Fibroblast of upper back skin (primary cell): ENCODE data around the gene ARHGAP26.

Source experiments
- DNase-seq: peaks from one replicate; pipeline ENCODE4 v3.0.0-alpha.2; 2013

The ARHGAP26 gene

DNA sequence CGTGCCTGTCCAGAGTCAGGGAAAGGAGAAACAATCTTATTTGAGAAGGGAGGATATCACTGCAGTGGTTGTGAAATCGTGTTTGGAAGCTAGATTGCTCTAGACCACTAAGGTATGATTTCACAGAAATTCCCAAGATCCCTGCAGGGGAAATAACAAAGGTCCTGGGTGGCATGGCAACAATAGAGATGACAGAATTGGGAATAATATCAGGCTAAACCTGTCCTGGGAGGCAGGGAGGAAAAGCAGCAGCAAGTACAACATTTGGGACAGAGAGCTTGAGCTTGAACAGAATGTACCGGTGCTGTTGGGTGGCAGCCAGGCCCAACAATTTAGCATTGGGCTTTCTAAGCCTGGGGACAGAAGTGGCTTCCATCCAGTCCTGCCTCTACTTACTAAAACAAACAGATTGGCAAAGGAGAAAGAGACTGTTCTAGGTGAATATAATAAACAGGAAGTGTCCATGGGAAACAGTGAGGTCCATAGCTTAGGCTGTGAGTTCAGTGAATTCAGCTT, 17.0 kb upstream of the ARHGAP26 start:
- DNase-seq: peak; percentile 46

DNA sequence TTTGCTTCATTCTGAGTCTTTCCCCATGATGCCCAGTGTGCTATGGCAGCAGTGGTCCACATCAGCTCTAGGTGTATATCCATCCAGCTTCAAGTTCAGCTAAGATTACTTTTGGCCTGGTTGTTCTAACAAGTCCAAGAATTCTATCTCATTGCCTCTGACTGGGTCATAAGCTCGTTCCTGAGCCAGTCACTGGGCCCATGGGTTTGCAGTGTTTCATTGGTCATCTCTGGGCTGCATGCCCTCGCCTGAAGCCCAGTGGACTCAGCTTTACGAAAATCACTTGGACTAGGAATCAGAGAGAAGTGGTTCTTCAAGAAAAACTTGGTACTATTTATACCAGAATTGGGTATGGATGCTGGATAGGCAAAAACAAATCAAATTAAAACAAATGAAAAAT, 16.1 kb upstream of the ARHGAP26 start:
- DNase-seq: no peak

DNA sequence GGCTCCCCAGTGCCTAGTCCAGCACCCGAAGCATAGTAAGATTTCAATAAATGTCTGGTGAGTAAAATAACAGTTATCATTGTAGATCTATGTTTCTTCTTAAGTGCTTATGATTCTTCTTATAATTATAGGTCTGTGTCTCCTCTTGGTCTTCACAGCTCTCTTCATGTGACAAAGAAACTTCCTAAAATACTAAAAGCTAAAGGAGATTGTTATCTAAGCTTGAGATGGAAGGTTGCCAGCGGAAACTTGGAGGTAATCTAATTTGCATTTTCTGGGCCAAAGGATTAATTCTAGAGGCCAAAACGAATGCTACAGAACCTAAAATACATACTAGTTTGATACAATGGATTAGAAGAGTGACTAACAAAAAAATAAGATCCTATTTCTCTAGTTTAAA, 13.6 kb upstream of the ARHGAP26 start:
- no peak for DNase-seq

DNA sequence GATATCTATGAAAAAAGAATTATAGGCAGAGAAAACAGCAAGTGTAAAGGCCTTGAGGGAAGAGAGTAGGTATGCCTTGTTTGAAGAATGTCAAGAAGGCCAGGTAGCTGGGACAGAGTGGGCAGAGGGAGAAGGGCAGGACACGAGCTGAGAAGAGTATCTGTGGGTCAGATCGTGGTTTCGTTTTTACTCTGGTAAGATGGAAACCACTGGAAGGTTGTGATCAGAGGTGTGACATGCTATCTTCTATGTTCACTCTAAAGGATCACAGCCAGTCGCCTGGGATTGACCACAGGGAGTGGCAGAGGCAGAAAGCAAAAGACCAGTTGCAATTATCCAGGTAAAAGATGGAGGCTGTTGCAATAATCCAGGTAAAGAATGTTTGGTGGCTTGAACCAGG, 12.6 kb upstream of the ARHGAP26 start:
- DNase-seq: no peak

DNA sequence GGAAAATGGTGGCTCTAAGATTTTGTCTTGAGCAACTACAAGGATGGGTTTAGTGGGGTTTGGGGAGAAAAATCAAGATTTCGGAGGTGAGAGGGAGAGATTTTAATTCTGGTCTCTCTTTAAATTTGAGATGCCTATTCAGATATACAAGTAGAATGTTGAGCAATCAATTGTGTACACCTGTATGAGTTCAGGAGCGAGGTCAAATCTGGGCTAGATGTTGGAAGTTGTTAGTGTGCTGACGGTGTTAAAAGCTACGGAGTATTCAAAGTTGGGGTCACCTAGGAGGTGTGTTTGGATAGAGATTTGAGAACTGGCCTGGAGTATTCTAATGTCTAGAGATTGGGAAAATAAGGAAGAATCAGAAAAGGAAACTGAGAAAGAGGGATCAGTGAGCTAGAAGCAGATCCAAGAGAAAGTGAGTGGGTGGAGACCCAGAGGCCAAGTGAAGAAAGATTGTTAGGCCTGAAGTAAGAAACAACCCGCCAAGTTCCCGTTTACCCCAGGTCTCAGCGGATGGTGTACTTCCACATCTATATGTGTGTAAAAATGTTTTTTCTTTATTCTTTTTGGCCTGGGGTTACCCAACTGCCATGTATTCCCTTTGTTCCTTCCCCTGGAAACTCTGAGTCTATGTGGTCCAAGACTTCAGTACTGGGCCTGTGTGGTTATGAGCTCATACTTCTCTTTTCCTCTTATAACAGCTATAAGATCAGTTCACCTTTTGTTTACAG, 11.9 kb upstream of the ARHGAP26 start:
- no peak for DNase-seq

DNA sequence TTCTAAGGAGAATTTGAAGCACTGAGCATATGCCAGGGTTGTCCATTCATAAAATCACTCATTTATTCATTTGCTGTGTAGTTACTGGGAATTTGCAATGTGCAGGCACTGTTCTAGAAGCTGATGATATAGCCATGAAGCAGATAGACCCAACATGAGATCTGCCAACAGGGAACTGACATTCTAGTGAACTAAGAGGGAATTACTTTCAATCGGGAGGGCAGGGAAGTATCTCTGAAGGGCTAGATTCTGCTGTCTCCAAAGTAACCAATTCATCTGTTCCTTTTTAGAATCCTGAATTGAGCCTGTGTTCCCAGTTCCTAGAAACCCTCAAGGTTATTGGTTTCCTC, 11.4 kb upstream of the ARHGAP26 start:
- DNase-seq: no peak

DNA sequence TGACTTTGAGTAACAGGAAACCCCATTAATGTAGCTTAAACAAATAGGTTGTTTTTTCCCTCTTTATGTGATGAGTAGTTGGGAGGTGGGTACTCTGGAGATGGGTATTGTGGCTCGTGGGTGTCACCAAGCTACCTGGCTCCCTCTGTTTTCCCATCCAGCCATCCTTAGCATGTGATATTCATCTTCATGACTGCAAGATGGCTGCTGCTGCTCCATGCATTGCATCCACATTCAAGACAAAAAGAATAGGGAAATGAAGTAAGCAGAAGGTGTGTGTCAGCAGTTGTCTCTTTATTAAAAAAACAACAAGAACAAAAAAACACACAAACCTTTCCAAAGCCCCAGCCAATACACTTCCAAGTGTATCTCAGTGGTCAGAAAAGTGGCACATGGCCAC, 6.5 kb upstream of the ARHGAP26 start:
- no peak for DNase-seq

DNA sequence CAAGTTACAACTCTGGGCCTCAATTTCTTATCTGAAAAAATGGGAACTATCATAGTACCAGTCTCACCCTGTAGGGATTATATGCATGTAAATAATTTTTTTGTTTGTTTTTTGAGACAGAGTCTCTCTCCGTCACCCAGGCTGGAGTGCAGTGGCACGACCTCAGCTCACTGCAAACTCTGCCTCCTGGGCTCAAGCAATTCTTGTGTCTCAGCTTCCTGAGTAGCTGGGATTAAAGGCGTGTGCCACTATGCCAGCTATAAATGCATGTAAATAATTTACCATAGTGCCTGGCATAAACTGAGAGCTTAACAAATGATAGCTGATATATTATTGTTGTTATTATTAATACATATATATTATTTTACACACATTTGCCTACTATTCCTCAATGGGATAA, 3.0 kb upstream of the ARHGAP26 start:
- DNase-seq: no peak

DNA sequence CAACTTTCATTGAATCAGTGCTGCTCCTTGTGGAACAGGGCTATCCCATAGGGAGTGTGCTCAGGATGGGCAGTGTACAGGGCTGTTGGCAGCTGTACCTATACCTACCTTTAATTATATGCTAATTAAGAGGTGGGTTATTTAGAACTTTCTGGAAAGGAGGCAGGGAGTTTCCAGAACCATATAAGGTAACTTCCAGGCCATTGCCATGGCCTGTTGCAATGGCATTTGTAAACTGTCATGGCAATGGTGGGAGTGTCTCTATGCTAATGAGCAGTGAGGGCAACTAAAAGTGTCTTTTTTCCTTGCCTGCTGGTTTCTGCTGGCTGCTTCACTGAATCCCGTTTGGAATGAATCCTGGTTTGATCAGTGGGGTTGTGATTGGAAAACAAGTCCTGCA, 2.3 kb upstream of the ARHGAP26 start:
- DNase-seq: no peak

DNA sequence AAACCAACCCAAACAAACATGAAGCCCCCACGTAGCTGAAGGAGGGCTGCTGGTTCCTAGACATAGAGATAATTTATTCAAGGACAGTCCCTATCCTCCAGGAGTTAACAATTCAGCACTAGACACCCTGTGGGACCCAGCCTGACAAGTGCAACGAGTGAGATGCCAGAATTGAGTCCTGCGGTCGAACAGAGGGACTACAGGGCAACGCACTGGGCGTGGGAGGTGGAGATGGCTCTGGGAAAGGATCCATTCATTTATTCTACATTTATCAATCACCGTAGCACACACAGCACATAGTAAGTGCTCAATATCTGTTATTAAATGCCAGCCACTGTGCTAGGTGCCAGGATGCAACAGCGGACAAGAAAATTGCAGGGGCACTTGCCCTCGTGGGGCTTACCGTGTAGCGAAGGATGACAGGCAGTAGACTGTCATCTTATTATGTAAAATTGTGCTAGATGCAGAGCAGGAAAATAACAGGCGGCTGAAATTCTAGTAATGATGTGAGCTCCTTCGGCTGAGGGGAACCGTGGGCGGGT, 855 bp upstream of the ARHGAP26 start:
- DNase-seq: no peak

DNA sequence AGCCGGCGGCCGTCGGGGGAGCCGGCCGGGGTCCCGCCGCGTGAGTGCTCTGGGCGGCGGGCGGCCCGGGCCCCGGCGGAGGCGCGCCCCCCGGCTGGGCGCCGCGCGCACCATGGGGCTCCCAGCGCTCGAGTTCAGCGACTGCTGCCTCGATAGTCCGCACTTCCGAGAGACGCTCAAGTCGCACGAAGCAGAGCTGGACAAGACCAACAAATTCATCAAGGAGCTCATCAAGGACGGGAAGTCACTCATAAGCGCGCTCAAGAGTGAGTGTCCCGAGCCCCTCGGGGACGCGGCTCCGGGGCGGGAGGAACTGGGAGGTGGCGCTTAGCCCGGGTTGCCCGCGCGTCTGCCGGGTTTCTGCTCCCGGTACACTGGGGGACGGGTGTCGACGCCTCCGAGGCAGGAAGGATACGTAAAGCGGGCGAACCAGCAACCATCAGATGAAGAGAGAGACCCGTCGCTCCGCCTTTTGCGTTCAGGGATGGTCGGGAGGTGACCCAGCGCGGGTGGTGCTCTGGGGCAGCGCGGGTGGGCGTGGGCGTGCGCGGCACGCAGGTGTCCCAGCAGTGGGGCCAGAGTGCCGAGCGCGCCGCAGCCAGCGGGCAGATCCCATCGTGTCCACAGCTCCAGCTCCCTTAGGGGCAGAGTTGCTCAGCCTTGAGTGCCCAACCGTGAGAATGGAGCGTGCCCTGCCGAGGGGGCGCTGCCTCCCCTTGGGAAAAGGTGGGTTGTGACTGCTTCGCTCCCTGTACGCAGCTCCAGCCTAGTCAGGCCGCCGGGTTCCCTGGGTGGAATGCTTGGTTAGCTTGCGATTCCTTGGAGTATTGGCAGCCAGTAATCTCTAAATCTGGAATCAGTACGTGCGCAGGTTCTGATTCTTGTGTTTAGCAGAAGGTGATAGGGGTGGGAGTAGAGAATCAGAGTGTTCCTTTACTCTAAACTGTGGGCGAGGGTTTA, 753 bp downstream of the ARHGAP26 start:
- DNase-seq: no peak

DNA sequence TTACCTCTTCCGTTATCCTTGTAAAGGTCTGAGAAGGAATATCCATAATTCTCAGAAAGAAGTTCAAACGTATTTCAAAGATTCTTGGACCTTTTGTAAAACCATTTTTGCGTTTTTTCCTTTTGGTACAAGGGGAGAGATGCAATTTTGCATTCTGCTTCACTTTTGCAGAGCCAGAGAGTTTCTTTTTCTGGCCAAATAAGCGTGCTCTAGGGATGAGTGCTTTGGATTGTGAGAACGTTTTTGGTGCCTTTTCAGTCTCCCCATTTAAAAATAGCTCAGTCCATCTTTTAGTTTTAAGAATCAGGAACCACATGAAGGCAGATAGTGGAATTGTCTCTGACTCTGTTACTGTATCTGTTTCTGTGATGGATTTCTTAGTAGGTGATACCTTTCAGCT, 1.5 kb downstream of the ARHGAP26 start:
- DNase-seq: no peak

DNA sequence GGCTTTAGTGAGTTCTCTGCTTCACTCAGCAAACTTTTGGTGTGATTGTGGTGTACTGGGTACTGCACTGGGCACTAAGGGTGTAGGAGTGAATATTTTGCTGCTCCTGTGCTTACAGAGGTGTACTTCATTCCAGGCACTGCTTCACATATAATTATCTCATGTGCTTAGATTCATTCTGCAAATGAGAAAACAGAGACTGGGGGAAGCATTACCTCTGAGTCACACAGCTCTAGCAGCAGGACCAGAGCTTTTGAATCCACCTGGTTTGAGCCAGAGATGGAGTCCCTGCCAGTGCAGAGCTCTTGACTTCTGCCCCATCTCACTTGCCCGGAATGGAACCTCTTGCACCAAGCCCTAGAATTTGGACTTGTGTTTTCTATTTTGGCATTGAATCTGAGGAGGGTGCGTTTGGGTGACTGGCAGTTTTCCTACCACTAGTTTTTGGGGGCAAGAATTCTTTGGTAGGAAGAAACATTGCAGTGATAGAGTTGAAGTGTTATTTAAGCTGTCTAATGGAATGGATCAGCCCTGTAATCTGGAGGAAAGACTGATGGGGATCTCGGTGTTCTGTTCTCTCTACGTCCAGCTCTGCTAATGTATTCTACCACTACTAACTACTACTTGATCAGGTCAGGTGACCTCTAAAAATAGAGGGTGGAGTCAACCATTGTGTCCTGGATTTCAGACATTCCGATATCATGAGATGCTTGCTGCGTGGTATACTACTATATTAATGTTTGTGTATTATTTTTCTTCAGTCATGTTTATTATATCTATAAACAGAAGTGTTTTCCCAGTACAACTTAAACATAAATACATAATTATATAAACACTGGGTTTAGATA, 2.5 kb downstream of the ARHGAP26 start:
- no peak for DNase-seq

DNA sequence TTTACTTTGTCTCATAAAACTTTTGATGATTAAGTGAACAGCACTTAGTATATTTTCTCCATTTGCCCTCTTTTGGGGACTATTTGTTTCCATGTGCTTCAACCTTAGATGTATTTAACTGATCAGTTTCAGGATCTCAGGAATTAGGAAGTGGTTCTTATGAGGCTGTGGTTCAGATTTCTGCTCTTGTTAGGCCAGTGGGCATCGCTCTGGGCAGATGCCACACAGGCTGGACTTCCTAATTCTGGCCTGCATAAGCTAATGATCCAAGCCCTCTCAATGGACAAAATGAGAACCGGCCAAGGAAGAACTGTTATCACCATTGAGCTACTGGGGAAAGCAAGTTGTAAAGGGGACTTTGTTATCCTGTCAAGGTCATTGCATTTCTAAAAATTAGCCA, 6.9 kb downstream of the ARHGAP26 start:
- DNase-seq: no peak

DNA sequence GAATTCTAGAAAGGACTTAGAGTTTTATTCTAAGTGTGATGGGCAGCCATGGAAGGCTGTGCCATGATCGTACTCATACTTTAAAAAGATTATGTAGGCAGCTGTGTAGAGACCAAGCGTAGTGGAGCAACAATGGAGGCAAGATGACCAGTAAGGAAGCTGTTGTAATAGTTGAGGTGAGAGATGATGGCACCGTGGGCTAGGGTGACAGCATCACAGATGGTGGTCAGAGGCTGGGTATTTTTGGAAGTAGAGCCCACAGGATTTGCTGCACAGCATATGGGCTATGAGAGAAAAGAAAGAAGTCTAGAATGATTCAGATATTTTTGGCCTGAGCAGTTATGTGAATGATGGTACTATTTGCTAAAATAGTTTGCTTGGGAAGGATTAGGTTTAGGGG, 7.7 kb downstream of the ARHGAP26 start:
- no peak for DNase-seq

DNA sequence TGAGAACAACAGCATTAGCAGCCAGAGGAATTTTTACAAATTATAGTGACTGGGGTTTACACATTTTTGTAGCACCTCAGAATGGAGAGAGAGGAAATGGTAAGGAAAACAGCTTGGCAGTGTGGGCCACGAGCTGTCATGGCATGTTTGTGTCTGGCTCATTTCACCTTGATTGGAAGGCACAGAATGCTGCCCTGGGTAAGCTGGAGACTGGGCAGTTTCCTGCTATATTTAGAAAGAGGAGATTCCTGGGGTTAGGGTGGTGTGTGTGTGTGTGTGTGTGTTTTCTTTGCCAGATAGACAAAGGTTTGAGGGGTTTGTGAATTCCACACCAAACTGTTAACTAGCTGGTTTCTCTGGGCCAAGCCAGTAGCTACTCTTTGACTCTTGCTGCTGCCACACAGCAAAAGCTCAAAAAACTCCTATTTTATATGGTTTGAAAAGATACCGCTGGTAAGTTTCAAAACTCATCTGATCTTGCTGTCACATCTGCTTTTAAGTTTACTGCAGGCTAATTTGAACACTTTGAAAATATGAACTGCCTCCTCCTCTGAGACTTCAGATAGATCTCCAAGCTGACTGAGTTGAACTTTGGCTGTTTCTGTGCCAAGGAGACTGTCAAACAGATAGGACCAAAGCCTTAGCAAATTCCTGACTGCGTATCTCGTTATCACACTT, 9.1 kb downstream of the ARHGAP26 start:
- no peak for DNase-seq

DNA sequence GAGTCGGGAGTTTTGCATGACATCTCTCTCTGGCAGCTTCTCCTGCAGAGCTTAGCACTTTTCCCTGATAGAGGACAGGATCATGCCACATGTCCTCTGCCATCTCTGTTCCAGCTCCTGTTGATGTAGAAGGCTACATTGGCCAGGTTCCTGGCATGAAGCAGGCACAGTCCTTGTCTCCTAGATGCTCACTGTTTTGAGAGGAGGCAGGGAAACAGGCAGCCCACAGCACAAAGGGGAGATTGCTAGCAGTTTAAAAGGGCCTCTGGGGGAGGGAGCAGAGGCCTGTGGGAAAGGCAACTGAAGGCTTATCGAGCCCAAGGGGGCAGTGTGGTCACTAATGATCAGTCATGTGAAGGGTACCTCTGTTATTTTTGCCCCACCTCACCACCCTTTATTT, 10.7 kb downstream of the ARHGAP26 start:
- no peak for DNase-seq

DNA sequence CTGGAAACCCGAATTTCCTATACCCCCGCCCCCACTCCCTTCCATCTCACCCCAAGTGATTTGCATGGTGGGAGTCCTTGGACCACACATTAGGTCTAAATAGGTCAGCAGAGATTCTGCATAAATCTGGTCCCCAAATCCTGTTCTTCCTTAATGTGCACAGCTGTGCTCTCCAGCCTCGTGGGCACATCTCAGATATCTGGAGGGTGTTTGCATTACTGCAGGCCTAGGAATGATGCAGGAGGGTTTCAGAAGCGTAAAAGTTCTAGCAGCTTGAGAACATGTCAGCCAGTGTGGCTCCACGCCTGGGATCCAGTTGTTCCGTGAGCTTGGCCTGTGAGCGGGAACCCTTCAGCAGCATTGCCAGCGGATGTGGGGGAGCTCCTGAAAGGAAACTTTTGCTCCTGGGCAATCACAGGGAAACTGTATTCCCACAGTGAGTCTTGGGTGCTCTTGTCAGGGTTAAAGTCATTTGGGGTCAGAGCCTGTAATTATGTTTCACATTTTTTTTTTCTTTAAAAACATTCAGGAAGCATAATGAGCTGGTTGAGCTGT, 12.9 kb downstream of the ARHGAP26 start:
- no peak for DNase-seq

DNA sequence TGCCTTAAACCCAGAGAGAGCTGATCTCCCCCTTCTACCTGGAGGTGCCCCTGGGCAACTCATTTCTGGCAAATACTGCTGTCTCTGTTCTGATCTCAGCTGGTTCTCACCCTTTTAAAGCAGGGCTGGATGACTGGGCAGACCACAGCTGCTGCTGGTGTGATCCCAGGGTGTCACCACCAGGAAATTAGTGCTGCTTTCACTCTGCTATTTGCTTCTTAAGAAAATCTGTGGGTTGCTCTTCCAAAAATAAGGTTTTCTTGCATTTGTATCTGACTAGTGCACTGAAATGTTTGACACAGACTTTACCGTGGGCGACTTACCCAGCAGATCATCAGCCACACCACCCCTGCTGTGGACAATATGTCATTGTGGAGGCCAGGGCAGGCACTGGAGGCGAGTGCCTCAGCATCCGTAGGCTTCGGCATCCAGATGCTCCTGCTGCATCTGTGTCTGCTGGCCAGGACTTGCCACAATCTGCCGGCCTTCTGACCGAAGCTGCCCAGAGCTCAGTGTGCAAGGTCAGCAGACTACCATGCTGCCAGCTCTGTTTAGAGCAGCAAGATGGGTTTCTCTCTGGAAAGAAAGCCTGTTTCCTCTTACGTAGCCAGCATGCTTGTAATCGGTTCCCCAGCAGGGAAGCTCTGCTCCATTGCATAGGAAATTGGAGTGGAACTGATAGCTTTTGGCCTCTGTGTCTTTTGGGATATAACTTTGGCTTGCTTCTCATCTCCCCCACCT, 13.6 kb downstream of the ARHGAP26 start:
- DNase-seq: no peak

DNA sequence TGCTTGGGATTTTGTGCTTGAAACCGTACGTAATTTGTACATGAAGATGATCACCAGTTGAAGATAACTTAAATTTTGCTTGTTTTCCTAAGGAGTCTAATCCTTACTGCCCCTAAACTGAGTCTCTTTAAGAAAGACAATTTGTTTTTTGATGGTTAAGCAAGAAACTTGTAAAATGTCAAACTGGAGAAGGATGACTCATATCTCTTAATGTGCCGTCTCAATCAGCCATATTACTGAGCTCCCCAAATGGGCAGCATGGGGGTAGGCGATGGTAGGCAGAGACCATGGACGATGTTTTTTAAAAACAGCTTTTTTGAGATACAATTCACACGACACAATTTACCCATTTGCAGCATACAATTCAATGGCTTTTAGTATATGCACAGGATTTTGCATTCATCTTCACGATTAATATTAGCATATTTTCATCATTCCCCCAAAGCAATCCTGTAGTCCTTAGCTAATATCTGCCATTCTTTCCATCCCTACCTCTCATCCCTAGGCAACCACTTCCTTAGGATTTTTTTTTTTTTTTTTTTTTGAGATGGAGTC, 14.3 kb downstream of the ARHGAP26 start:
- no peak for DNase-seq

DNA sequence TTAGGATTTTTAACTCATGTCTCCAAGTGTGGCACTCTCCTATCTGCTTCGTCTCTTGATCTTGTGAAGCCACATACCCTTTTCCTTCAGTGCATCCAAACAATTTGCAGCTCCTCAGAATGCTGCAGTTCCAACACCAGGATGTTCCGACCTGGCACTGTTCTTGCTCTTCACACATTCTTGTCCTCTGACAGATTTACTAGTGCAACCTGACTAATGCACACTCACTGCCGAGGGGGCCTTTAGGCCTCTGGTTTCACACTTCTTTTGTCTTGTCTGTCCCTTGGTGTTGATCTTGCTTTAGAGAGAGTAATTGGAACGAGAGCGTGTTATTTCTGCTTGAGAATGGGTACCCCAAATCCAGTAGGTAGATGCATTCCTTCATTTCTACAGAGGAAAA, 15.0 kb downstream of the ARHGAP26 start:
- DNase-seq: no peak
